ENCODE data around the gene PIP5KL1. TPM values are rescaled to one million over a fixed set of nuclear protein-coding genes. Genes with fewer than 3 reads are reported as not detected.

PIP5KL1 gene
- total and polyA plus RNA-seq, 2 of the 8 experiments (the other 6 are each of a cell fraction or from before 2014, with no cell fraction given) = 13.4 to 15.4 TPM

DNA sequence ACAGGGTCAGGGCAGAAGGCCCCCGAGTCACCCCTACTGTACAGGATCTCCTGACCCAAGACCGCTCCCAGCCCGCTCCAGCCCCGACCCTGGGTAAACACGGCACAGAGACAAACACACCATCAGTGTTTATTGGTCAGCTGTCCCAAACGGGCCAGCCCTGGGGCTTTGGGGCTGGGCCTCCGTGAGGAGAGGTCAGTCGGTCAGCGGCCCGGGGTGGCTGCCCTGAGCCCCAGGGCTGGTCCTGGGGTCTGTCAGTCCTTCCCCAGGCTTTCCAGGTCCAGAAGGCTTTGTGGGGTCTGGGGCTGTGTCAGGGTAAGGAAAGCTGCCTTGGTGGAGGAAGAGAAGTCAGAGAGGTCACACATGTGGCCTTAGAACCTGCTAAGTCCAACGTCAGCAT, 4.4 kb upstream of the PIP5KL1 start (continued):
- TF ChIP-seq, protein P1, sequence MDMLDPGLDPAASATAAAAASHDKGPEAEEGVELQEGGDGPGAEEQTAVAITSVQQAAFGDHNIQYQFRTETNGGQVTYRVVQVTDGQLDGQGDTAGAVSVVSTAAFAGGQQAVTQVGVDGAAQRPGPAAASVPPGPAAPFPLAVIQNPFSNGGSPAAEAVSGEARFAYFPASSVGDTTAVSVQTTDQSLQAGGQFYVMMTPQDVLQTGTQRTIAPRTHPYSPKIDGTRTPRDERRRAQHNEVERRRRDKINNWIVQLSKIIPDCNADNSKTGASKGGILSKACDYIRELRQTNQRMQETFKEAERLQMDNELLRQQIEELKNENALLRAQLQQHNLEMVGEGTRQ (IDR thresholded peaks at IDR 0.05; ENCODE audit: low read length) = no peak
